Stimulated activated CD8-positive, alpha-beta memory T cell treated with anti-CD3 and anti-CD28 coated beads, Interleukin-7, amount 100 ng/mL, for 4 hours (primary cell): Measurements from ENCODE around the gene BOLA2B.
"Not testable (repeated sequence)": the region's sequence is repeated elsewhere in the genome, so short reads cannot be mapped to it uniquely, and the experiment has no call there.

Experiments used
- DNase-seq, 2 donors: peaks; one replicate each; pipeline ENCODE4 v3.0.0-alpha.2; 2020; ENCODE audit warnings: low read depth in 2 of 2

BOLA2B gene

GRCh38 chr16:30184096-30184890, 9.2 kb downstream of the BOLA2B start:
- peak; percentile 46 to 66 for DNase-seq

GRCh38 chr16:30183233-30184095, 10.0 kb downstream of the BOLA2B start, which contains the start of gene CORO1A:
CORO1A (plus strand) TSS chr16:30183602; CDS start chr16:30185210, 1,608 bp downstream.
- DNase-seq, result peak; percentile 57 to 79

- no peak for DNase-seq
Measured at GRCh38 chr16:30180741-30181140, 12.7 kb downstream of the BOLA2B start.

GRCh38 chr16:30179931-30180330, 13.5 kb downstream of the BOLA2B start:
- DNase-seq, result no peak

- DNase-seq, result no peak
Measured at GRCh38 chr16:30179195-30179594, 14.3 kb downstream of the BOLA2B start.

- DNase-seq, result not testable (repeated sequence)
Measured at GRCh38 chr16:30176876-30177275, 16.6 kb downstream of the BOLA2B start.

GRCh38 chr16:30173054-30173453, 20.4 kb downstream of the BOLA2B start:
- DNase-seq, result no peak

GRCh38 chr16:30170145-30170544, 23.3 kb downstream of the BOLA2B start:
- not testable (repeated sequence) for DNase-seq

- DNase-seq, result not testable (repeated sequence)
Measured at GRCh38 chr16:30169416-30169815, 24.1 kb downstream of the BOLA2B start.

- DNase-seq, result not testable (repeated sequence)
Measured at GRCh38 chr16:30168746-30169145, 24.7 kb downstream of the BOLA2B start.

- no peak for DNase-seq
Measured at GRCh38 chr16:30166202-30166902, 27.1 kb downstream of the BOLA2B start.

- no peak for DNase-seq
Measured at GRCh38 chr16:30163538-30163937, 29.9 kb downstream of the BOLA2B start.

- DNase-seq, result no peak
Measured at GRCh38 chr16:30157214-30157613, 36.3 kb downstream of the BOLA2B start.

- no peak for DNase-seq
Measured at GRCh38 chr16:30155188-30155587, 38.3 kb downstream of the BOLA2B start.

GRCh38 chr16:30152517-30152916, 40.9 kb downstream of the BOLA2B start:
- DNase-seq, result no peak

GRCh38 chr16:30151091-30151490, 42.4 kb downstream of the BOLA2B start:
- no peak for DNase-seq

- DNase-seq, result no peak
Measured at GRCh38 chr16:30149250-30149930, 44.1 kb downstream of the BOLA2B start.

- no peak for DNase-seq
Measured at GRCh38 chr16:30147843-30148510, 45.5 kb downstream of the BOLA2B start.

- no peak for DNase-seq
Measured at GRCh38 chr16:30145657-30146056, 47.8 kb downstream of the BOLA2B start.

GRCh38 chr16:30144917-30145316, 48.5 kb downstream of the BOLA2B start:
- no peak for DNase-seq

- no peak for DNase-seq
Measured at GRCh38 chr16:30144017-30144416, 49.4 kb downstream of the BOLA2B start.
